HAP-1 (cell line): ENCODE measurements around the gene GPD2.
A peak's percentile ranks its signal among the peaks of the same experiment; 100 is the strongest.

Experiments
- DNase-seq, 2 experiments: peaks; one replicate each; pipeline ENCODE4 v3.0.0-alpha.2; 2016 to 2020; ENCODE audit warnings: low spot score in 2 of 2
- H3K27me3 ChIP-seq: fragments of 250-450 bp; sonication (Bioruptor Pico); 2 replicates; pipeline ENCODE4 v1.5.1; 2020; ENCODE audit warnings: low read depth, mild to moderate bottlenecking, moderate library complexity
- H3K36me3 ChIP-seq: fragments of 250-450 bp; sonication (Bioruptor Pico); replicated peaks from 2 replicates; pipeline ENCODE4 v1.5.1; 2020; ENCODE audit warnings: mild to moderate bottlenecking
- H3K4me1 ChIP-seq: fragments of 250-450 bp; sonication (Bioruptor Pico); 2 replicates; pipeline ENCODE4 v1.5.1; 2020; ENCODE audit warnings: mild to moderate bottlenecking
- H3K4me3 ChIP-seq: fragments of 250-450 bp; sonication (Bioruptor Pico); 2 replicates; pipeline ENCODE4 v1.5.1; 2020; ENCODE audit warnings: mild to moderate bottlenecking, moderate library complexity
- H3K9me3 ChIP-seq: fragments of 250-450 bp; sonication (Bioruptor Pico); 2 replicates; pipeline ENCODE4 v1.5.1; 2020; ENCODE audit warnings: mild to moderate bottlenecking, moderate library complexity
- in situ Hi-C: fragments of 300-500 bp; cut with MboI; formaldehyde crosslinking; loops from 3 replicates; pipeline ENCODE4 v1.14.3; 2020; ENCODE audit warnings: low sequenced_read_pairs, inconsistent platforms, mixed read lengths

GPD2 gene

GRCh38 chr2:156580501-156580900 lies 144.3 kb downstream of the GPD2 start:
- H3K4me1 ChIP-seq: peaks cover 7% of the 10 kb centered on the region
- in situ Hi-C loops: loop anchor here (25.0 kb wide), 3 partner anchors 243 to 1193 kb away; partner anchors contain the start of gene NR4A2
- H3K27me3 ChIP-seq: no peaks in the 10 kb centered on the region
- H3K36me3 ChIP-seq: no peaks in the 10 kb centered on the region; the same call in 1 of the 2 replicates
- H3K4me3 ChIP-seq: no peak overlapping the region
- H3K9me3 ChIP-seq: no peaks in the 10 kb centered on the region
- no peak for DNase-seq

GRCh38 chr2:156581280-156581679 lies 145.1 kb downstream of the GPD2 start:
- in situ Hi-C loops: loop anchor here (25.0 kb wide), 3 partner anchors 244 to 1194 kb away; partner anchors contain the start of gene NR4A2
- H3K4me3 ChIP-seq: no peak overlapping the region

GRCh38 chr2:156585457-156585856 lies 149.3 kb downstream of the GPD2 start:
- Histone ChIP-seq H3K4me3 (no peak overlapping the region), H3K27me3 (no peaks in the 10 kb centered on the region), H3K4me1 (peaks cover 16% of the 10 kb centered on the region), H3K9me3 (no peaks in the 10 kb centered on the region), H3K36me3 (no peaks in the 10 kb centered on the region; the same call in 1 of the 2 replicates)
- in situ Hi-C loops: loop anchor here (25.0 kb wide), 3 partner anchors 248 to 1198 kb away; partner anchors contain the start of gene NR4A2
- DNase-seq: no peak

More at GRCh38 chr2:156581280-156581679, 145.1 kb downstream of the GPD2 start:
- Histone ChIP-seq H3K27me3 (no peaks in the 10 kb centered on the region), H3K4me1 (peaks cover 7% of the 10 kb centered on the region), H3K36me3 (no peaks in the 10 kb centered on the region; the same call in 1 of the 2 replicates), H3K9me3 (no peaks in the 10 kb centered on the region)
- no peak for DNase-seq

GRCh38 chr2:156586621-156587020 lies 150.4 kb downstream of the GPD2 start:
- H3K4me3 ChIP-seq: no peak overlapping the region
- no peaks in the 10 kb centered on the region for H3K9me3 ChIP-seq
- no peak for DNase-seq
- in situ Hi-C loops: loop anchor here (25.0 kb wide), 3 partner anchors 249 to 1199 kb away; partner anchors contain the start of gene NR4A2
- H3K27me3 ChIP-seq: no peaks in the 10 kb centered on the region
- H3K4me1 ChIP-seq: peaks cover 23% of the 10 kb centered on the region
- H3K36me3 ChIP-seq: no peaks in the 10 kb centered on the region; the same call in 1 of the 2 replicates

- in situ Hi-C loops: loop anchor here (10.0 to 25.0 kb wide), 4 partner anchors 252 to 1202 kb away; partner anchors contain the start of gene NR4A2
- no peak overlapping the region for H3K4me3 ChIP-seq
- DNase-seq: peak; percentile 32 to 71
These were observed 153.4 kb downstream of the GPD2 start for GRCh38 chr2:156589381-156590079.

GRCh38 chr2:156590085-156590739 lies 154.0 kb downstream of the GPD2 start:
- H3K36me3 ChIP-seq: no peaks in the 10 kb centered on the region
- no peaks in the 10 kb centered on the region for H3K27me3 ChIP-seq
- H3K4me1 ChIP-seq: peaks cover 45% of the 10 kb centered on the region
- in situ Hi-C loops: loop anchor here (10.0 to 25.0 kb wide), 4 partner anchors 253 to 1203 kb away; partner anchors contain the start of gene NR4A2
- H3K9me3 ChIP-seq: no peaks in the 10 kb centered on the region
- no peak overlapping the region for H3K4me3 ChIP-seq
- DNase-seq: peak in 1 of 2 experiments; percentile 47

More at GRCh38 chr2:156589381-156590079, 153.4 kb downstream of the GPD2 start:
- H3K36me3 ChIP-seq: no peaks in the 10 kb centered on the region; the same call in 1 of the 2 replicates
- no peaks in the 10 kb centered on the region for H3K9me3 ChIP-seq
- H3K4me1 ChIP-seq: peaks cover 45% of the 10 kb centered on the region
- no peaks in the 10 kb centered on the region for H3K27me3 ChIP-seq

- no peaks in the 10 kb centered on the region for H3K27me3 ChIP-seq
- in situ Hi-C loops: loop anchor here (10.0 to 25.0 kb wide), 4 partner anchors 256 to 1206 kb away; partner anchors contain the start of gene NR4A2
- no peaks in the 10 kb centered on the region for H3K9me3 ChIP-seq
- H3K4me3 ChIP-seq: no peak overlapping the region
- peak; percentile 77 to 99 for DNase-seq
- H3K4me1 ChIP-seq: peaks cover 45% of the 10 kb centered on the region
- no peaks in the 10 kb centered on the region for H3K36me3 ChIP-seq
These were observed 156.8 kb downstream of the GPD2 start for GRCh38 chr2:156592809-156593593.

GRCh38 chr2:156593594-156593921 lies 157.4 kb downstream of the GPD2 start:
- no peaks in the 10 kb centered on the region for H3K36me3 ChIP-seq
- no peak overlapping the region for H3K4me3 ChIP-seq
- H3K9me3 ChIP-seq: no peaks in the 10 kb centered on the region
- no peaks in the 10 kb centered on the region for H3K27me3 ChIP-seq
- no peak for DNase-seq
- peaks cover 45% of the 10 kb centered on the region for H3K4me1 ChIP-seq
- in situ Hi-C loops: loop anchor here (10.0 to 25.0 kb wide), 4 partner anchors 256 to 1206 kb away; partner anchors contain the start of gene NR4A2

- no peak overlapping the region for H3K4me3 ChIP-seq
- in situ Hi-C loops: loop anchor here (10.0 to 25.0 kb wide), 4 partner anchors 261 to 1211 kb away; partner anchors contain the start of gene NR4A2
These were observed 162.4 kb downstream of the GPD2 start for GRCh38 chr2:156598563-156598962.

GRCh38 chr2:156600196-156600595 lies 164.0 kb downstream of the GPD2 start:
- Histone ChIP-seq H3K4me3 (no peak overlapping the region), H3K9me3 (no peaks in the 10 kb centered on the region), H3K27me3 (no peaks in the 10 kb centered on the region), H3K4me1 (no peaks in the 10 kb centered on the region), H3K36me3 (no peaks in the 10 kb centered on the region)
- in situ Hi-C loops: no loop called here
- DNase-seq: no peak

More at GRCh38 chr2:156598563-156598962, 162.4 kb downstream of the GPD2 start:
- DNase-seq: no peak
- no peaks in the 10 kb centered on the region for H3K9me3 ChIP-seq
- no peaks in the 10 kb centered on the region for H3K27me3 ChIP-seq
- no peaks in the 10 kb centered on the region for H3K36me3 ChIP-seq
- peaks cover 7% of the 10 kb centered on the region for H3K4me1 ChIP-seq

- Histone ChIP-seq H3K36me3 (no peaks in the 10 kb centered on the region), H3K4me1 (no peaks in the 10 kb centered on the region), H3K4me3 (no peak overlapping the region), H3K9me3 (no peaks in the 10 kb centered on the region), H3K27me3 (no peaks in the 10 kb centered on the region)
- DNase-seq: no peak
- in situ Hi-C loops: no loop called here
These were observed 165.8 kb downstream of the GPD2 start for GRCh38 chr2:156601855-156602551.

- H3K36me3 ChIP-seq: no peaks in the 10 kb centered on the region
- H3K4me3 ChIP-seq: no peak overlapping the region
- no peaks in the 10 kb centered on the region for H3K4me1 ChIP-seq
- H3K9me3 ChIP-seq: no peaks in the 10 kb centered on the region
- in situ Hi-C loops: no loop called here
- no peak for DNase-seq
- no peaks in the 10 kb centered on the region for H3K27me3 ChIP-seq
These were observed 166.4 kb downstream of the GPD2 start for GRCh38 chr2:156602552-156602933.
